GM19043 (cell line): ENCODE results near the gene CARNS1.
A peak's percentile ranks its signal among the peaks of the same experiment; 100 is the strongest.

Experiments
- ATAC-seq: cut with Tn5 transposase; IDR thresholded peaks from one replicate; pipeline ENCODE4 v1.9.1; 2021; ENCODE audit warnings: low read depth; ENCODE audit not compliant: unreplicated experiment

The CARNS1 gene

DNA sequence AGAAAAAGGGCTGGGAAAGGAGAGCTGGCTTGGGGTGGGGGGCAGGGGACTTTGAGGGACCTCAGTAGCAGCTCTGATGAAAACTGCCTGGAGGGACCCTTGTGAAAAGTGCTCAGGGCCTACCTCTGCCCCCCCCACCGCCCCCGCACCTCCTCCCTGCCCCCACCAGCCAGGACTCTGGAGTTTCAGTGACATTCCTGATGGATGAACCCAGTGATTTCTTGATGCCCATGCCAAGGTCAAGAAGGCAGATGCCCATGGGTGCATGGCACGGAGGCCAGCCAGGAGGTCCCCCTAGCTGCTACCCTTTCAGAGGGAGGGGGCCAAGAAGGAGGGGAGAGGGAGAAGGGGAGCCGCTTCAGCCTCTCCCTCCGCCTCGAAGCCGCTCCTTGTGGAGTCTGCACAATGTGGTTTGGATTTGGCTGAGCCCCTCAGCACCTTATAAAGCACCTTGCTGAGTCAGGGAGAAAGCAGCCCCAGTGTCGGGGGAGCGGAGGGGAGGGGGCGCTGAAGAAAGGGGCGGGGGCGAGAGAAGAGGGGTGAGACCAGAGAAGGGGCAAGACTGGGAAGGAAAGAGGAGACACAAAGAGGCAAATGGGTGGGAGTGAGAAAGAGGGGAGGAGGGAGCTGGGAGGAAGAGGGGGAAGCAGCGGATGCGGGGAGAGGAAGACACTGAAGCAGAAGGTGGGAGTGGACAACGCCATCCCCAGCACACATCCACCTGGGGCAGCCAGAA lies 40.0 kb upstream of the CARNS1 start:
- ATAC-seq, result no peak

DNA sequence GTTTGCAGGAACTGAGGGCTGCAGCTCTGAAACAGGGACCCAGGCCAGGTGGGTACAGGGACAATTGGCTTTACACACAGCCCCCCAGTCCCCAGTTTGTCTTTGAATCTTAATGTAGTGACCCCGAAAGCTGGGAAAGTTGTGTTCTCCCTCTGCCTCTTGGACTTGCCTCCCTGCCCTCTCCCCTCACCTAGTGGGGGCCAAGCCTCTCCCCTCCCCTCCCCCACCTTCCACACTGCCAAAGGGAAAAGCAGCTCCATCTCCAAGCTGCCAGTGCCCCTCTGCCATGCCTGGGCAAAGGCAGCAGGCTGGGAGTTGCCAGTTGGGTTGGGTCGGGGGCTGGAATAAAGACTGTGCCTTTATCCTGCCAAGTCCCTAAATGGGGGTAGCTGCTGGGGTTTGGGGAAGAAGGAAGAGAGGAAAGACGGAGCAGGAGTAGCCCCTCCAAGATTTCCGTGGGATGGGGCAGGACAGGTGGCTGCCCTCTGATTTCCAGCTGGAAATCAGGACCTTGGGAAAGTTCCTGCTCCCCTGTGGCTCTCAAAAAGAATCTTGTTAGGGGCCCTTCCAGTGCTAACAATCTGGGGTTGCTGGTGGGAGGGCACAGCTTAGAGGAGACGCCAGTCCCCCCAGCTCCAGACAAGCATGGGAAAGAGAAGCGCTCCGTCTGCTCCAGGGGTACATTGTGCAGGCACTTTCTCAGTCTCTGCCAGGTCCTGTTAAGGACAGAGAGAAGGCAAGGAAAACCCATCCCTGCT lies 39.2 kb upstream of the CARNS1 start:
- ATAC-seq, result no peak

DNA sequence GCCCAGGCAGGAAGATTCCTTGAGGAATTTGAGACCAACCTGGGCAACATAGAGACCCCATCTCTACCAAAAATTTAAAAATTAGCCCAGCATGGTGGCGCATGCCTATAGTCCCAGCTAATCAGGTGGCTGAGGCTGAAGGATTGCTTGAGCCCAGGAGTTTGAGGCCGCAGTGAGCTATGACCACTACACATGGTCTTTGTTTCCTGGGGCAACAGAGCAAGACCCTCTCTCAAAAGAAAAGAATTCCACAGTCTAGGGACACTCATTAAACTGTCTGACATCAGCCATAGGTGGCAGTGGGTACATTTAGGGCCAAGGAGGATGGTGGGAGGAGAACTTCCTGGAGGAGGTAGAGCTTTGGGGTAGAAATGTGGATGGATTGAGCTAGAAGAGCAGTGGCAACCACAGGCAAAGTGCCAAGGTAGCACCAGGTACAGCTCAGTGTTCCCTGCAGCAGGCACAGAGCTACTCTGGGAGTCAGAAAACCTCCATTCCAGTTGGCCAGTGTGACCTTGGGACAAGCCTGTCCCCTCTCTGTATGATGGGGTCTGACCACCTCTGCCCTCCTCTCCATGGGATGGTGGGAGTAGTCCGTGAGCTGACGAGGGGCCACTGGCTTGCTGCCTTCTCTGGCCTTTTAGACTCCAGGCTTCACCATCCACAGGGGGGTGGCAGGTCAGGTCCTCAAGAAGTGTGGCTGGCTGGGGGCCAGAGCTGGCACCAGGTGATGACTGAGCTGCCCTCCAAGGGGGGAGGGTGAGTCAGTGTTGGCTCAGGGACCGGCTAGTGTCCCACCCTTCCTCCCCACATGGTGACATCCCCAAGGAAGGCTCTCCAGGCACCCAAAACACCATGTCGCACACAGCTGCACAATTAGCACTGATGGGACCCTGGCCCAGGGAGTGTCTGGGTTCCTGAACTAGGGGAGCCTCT lies 38.3 kb upstream of the CARNS1 start:
- no peak for ATAC-seq

DNA sequence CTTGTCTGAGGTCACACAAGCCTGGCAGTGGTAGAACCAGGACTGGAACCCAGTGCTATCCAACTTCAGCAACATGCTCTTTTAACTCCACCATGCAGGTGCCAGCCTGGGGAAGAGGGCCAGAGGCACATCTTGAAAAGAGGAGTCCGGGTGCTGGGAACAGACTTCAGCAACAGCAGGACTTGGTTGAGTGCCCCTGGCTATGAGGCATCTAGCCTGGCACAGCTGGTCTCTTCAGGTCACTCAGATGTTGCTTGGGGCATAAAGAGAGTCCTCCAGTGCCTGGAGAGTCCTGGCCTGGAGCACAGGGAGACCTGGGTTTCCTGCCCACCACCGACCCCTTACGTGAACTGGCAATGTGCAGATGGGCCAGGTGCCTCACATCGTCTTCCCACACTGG lies 36.9 kb upstream of the CARNS1 start:
- no peak for ATAC-seq

DNA sequence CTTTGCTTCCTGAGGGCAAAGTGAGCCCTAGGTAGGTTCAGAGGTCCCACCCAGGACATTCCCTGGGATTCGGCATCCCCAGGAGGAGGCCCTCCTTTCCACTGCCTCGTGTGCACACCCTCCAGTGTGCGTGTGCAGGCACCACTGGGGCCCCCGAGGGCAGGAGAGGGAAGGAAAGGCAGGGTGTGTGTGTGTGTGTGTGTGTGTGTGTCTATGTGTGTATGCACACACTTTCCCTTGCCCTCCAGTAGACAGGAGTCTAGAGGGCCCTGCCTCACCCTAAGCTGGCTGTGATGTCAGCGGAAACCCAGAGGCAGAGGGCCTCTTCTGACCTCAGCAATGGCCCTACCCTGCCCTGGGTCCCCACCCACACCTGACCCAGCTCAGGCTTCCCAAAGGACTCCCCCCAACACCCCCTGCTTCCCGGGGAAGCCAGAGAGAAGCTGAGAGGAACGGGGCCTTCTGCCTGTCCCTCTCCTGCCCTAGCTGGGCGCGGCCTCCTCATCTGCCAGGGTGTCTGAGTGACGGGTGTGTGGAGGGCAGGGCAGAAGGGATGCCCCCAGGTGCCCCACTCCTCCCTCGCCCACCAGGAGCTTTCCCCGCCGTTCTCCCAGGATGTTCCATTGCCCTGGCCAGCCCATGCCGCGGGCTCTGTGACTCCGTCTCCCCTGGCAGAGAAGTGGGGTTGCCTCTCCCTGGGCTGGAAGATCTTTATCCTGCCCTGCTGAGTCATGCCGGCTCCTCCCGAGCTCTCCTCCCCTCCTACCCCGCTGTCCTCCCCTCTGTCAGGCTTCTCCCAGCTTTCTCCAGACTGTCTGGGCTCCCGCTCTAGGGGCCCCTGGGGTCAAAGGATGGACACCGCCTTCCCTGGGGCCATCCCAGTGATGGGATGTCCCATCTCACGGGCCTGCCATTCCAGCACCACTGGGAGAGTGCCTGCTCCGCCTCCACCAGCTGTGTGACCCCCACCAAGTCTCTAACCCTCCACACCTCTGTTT lies 36.1 kb upstream of the CARNS1 start:
- ATAC-seq, result no peak

DNA sequence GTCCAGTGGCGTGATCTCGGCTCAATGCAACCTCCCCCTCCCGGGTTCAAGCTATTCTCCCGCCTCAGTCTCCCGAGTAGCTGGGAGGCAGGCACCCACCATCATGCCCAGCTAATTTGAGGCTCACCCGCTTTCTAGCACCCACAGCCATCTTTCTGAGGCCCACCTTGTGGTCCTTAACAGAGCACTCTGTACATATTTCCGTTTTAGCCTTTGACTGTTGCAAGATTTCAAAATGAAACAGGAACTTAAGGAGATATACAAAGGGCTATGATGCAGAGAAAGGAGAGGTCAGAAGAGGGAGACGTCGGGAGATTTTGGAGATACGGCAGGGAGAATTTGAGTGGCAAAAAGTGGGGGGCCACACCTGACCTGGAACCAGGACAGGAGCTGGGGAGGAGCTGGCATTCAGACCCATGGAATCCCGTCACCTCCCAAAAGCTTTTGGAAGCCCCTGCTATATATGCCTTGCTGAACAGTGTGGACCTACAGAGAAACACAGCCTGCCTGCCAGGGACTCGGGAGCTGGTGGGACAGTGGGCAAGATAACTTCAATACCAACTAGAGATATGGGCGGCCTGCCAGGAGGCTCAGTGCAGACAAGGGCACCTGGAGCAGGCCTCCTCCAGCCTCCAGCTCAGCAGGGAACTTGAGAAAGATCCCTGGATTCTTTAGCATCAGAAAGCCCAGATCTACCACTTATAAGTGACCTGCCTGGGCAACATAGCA lies 34.1 kb upstream of the CARNS1 start:
- ATAC-seq, result no peak

DNA sequence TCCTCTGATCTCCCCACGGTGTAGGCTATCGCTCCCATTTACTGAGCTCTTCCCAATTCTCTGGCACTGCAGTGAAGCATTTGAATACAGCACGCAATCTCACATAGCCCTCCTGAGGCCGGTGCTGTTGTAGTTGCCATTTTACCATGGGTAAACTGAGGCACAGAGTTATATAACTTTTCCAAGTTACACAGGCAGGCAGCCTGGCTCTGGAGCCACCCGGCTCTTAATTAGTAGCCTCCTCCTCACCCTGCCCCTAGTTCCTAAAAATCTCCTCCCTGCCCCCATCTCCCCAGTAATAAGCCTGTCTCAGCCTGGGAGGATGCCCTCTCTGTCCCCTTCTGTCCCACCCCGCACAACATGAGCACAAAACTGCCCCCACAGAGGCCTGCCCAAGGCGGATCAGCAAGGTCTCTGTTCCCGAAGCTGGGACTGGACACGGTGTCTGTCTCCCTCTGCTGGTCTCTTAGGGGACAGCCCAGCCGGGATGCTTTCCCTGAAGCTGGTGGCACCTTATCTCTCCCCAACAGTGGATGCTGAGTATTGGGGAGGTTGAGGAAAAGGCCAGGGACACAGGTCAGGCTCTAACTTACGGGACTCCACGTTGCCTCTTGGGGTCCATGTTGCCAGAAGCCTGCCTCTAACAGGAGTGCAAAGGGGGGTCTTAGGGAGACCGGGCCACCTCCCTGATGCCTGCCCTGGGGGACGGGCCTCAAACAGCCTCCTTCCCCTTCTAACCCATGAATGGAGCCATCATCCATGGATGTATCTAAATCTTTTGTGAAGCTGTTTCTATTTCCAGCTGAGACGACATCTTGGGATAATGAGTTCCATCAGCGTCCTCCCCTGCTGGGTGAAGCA lies 33.0 kb upstream of the CARNS1 start:
- peak; percentile 63 for ATAC-seq

DNA sequence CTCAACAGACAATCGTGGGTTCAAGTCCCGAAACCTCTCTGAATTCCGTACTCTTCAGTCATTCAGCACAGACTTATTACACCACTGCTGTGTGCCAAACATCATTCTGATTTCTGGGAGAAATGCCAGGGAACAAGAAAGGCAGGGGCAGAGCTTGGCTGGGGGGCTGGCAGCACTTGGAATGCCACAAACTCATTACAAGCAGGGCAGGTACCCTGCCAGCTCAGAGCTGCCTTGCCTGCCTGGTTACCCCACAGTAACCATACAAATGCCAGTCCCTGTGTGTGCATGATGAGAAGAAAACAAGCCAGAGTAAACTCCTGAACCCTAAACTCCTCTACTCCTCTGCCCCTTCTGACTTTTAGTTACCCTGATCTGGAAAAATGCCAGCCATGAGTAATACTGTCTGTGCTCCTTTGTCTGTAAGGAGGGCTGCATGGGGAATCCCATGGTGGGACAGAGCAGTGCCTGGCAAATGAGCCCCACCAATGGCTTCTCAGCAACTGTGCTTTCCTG lies 30.6 kb upstream of the CARNS1 start:
- no peak for ATAC-seq

DNA sequence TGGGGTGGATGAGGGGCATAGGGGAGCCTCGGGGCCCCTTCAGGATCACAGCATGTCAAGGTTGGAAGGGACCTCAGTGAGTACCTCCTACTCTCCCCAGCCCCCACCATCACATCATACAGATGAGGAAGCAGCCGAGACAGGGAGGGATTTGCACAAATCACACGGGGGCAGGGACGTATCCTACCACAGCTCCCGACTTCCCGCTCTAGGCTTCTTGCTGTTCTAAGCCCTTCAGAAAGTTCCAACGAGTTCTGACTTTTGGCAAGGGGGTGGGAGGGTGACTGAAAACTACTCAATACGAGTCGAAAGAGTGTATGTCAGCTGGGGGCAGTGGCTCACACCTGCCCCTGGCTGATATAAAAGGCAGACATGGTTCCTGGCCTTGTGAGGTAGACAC lies 28.4 kb upstream of the CARNS1 start:
- no peak for ATAC-seq

DNA sequence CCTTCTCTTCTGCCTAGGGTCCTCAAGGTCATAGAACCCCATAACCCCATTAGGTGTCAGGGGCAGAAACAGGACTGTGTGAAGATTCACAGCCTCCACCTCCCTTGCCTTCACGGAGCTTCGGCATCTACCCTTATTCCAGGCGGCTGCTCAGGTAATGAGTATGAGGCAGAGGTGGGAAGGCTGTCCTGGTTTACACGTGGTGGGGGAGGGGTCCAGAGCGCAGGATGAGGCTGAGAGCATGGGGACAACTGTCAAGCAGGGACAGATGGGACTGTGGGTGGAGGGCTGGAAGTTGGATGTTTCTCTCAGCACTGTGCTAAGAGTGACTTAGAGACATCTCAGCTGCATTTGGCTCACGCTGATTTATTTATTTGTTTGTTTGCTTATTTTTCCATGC lies 28.0 kb upstream of the CARNS1 start:
- no peak for ATAC-seq

DNA sequence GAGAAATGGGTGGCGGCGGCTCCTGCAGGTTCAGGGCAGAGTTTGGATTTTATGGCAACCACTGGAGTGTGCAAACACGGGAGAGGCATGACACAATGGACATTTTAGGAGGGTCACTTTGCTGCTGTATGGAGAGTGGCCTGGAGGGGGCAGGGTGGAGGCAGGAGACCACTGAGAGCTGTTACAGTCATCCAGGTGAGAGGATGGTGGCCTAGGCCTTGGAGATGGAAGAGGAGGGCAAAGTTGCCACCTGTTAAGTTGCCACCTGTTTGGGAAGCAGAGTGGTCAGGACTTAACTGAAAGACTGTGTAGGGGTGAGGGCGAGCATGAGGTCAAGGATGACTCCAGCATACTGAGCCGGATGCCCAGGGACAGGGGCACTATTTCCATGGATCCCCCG lies 26.0 kb upstream of the CARNS1 start:
- ATAC-seq, result no peak

DNA sequence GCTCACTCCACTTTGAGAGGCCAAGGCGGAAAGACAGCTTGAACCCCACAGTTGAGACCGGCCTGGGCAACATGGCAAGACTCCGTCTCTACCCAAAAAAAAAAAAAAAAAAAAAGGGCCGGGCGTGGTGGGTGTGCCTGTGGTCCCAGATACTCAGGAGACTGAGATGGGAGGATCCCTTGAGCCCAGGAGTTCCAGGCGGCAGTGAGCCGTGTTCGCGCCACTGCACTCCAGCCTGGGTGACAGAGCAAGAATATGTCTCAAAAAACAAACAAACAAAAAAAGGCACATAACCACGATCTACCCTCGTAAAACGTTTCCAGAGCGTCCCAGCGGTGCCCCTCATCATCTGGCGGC lies 24.6 kb upstream of the CARNS1 start:
- no peak for ATAC-seq

DNA sequence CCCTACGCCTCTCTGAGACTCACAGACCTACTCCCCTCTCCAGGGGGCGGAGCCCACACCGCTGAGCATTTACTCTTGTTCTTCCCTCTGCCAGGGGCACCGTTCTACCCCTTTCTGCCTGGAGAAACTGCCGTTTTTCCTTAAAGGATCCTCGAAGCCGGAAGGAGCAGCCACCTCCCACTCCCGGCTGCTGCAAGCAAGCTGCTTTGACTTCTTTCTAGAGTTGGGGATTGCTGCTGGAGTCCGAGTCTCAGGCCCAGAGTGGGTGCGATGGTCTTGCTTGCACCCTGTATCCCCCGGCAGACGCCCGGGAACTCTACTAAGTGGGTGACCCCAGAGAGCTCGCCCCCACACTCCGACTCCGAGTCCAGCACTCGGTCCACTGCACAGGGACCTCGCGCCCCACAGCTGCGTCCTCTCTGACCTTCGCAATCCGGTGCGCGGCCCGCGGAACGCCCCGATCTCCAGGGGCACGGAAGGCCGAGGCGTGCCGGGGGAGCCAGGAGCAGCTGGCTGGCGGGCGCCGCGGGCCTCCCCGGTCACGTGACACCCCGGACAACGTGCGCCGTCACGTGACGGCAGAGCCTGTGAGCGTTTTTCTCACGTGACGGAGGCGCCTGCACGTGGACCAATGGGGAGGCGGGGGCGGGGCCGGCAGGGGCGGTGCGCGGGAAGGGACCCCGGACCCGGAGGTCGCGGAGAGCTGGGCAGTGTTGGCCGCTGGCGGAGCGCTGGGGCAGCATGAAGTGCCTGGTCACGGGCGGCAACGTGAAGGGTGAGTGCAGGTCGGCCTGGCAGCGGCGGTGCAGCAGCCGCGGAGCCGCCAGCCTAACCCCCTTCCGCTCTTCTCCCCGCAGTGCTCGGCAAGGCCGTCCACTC lies 23.9 kb upstream of the CARNS1 start, which contains the start of gene RAD9A:
Gene RAD9A (plus strand): TSS at position 683 of the 879 bp plus-strand sequence. CDS start 59 bp downstream, at position 742.
- ATAC-seq, result peak; percentile 42

DNA sequence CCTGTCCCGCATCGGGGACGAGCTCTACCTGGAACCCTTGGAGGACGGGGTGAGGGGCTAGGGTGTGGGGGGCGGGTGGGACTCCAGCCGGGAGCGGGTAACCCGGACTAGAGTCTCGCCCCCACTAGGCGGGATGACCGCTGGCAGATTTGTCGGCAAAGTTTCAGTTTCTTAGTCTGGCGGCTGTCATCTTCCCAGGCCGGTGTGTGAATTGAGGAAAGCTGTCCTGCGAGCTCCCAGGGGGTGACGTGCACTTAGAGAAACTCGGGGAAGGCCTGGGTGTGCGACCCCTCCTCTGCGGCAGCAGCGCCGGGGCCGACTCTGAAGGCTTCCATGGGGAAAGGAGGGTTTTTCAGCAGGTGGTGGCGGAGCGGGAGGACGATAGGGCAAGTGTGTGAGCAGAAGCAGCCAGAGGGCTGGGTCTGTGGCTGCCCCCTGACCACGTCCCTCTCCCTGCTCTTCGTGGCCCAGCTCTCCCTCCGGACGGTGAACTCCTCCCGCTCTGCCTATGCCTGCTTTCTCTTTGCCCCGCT lies 23.2 kb upstream of the CARNS1 start:
- ATAC-seq, result no peak

DNA sequence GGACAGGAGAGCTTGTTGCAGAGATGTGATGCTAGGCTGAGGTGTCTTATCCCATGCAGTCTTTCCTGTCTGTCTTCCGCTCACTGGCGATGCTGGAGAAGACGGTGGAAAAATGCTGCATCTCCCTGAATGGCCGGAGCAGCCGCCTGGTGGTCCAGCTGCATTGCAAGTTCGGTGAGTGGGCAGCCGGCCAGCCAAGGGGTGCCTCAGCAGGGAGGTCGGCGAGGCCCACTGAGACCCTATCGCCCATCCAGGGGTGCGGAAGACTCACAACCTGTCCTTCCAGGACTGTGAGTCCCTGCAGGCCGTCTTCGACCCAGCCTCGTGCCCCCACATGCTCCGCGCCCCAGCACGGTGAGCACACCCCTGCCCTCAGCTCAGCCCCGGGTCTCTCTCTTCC lies 22.0 kb upstream of the CARNS1 start:
- no peak for ATAC-seq

DNA sequence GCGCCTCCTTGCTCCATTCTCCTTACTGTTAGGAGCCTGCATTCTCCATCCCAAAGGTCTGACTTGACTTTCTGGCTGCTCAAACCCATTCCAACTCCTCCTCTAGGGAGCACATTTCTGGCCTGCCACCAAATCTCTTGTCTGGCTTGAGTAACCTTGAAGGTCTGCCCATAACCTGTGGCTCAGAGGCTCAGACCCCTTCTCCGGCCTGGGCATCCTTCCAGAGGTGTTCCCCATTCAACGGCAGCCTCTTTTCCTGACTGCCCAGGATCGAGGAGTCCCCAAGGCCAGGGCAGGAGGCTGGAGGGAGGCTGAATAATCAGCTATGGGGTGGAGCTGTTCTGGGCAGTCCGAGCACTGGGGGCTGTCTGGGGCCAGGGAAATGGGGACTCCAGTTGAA lies 21.5 kb upstream of the CARNS1 start:
- no peak for ATAC-seq
